GM12865 (cell line): ENCODE measurements around the gene TRAF2.

ENCODE experiments used
- DNase-seq: peaks from one replicate; pipeline ENCODE4 v3.0.0; 2010; ENCODE audit warnings: low read depth
- H3K4me3 ChIP-seq: 2 replicates; pipeline ENCODE4 v1.5.1; 2011; ENCODE audit warnings: mild to moderate bottlenecking, low read depth, low read length, control low read depth
- CTCF ChIP-seq: IDR thresholded peaks from 2 replicates; pipeline ENCODE4 v1.5.1; 2011; ENCODE audit warnings: low read length, control low read depth, low read depth, inconsistent platforms; ENCODE audit not compliant: insufficient read depth; ENCODE audit errors: missing control alignments

TRAF2 gene

GRCh38 chr9:136969150-136969549 is 82.8 kb downstream of the TRAF2 start:
- H3K4me3 ChIP-seq: no peak overlapping the region
- TF ChIP-seq CTCF: no peak
- DNase-seq: no peak

GRCh38 chr9:136969774-136970173 is 83.5 kb downstream of the TRAF2 start:
- H3K4me3 ChIP-seq: no peak overlapping the region
- no peak for TF ChIP-seq CTCF
- DNase-seq: no peak

GRCh38 chr9:136970361-136970760 is 84.0 kb downstream of the TRAF2 start:
- no peak for DNase-seq
- no peak for TF ChIP-seq CTCF
- no peak overlapping the region for H3K4me3 ChIP-seq

- TF ChIP-seq CTCF: no peak
- H3K4me3 ChIP-seq: no peak overlapping the region
Measured at GRCh38 chr9:136971746-136972145, 85.4 kb downstream of the TRAF2 start.

GRCh38 chr9:136972335-136972734 is 86.0 kb downstream of the TRAF2 start:
- no peak overlapping the region for H3K4me3 ChIP-seq
- TF ChIP-seq CTCF: no peak
- no peak for DNase-seq

More at GRCh38 chr9:136971746-136972145, 85.4 kb downstream of the TRAF2 start:
- no peak for DNase-seq

- H3K4me3 ChIP-seq: no peak overlapping the region
- DNase-seq: no peak
- TF ChIP-seq CTCF: no peak
Measured at GRCh38 chr9:136972743-136973142, 86.4 kb downstream of the TRAF2 start.

GRCh38 chr9:136973618-136974617 is 87.6 kb downstream of the TRAF2 start:
- no peak for DNase-seq
- no peak for TF ChIP-seq CTCF
- H3K4me3 ChIP-seq: no peak overlapping the region
